ENCODE measurements around the gene ELP2. TPM values are rescaled to one million over a fixed set of nuclear protein-coding genes. Genes with fewer than 3 reads are reported as not detected.
"Not testable (repeated sequence)": the region's sequence is repeated elsewhere in the genome, so short reads cannot be mapped to it uniquely, and the experiment has no call there.

Gene ELP2
- total and polyA plus RNA-seq, 2 experiments from 2014 or later = 57.6 to 103 TPM

GRCh38 chr18:36114251-36114650, 15.4 kb upstream of the ELP2 start:
- Histone ChIP-seq H2AFZ (no peak overlapping the region), H3K4me1 (ENCODE audit: insufficient read depth) (no peaks in the 10 kb centered on the region), H3F3A (ENCODE audit: insufficient read depth) (no peaks in the 10 kb centered on the region), H3K4me2 (ENCODE audit: unreplicated experiment) (no peak overlapping the region), H3K9me3 (ENCODE audit: low read depth) (no peaks in the 10 kb centered on the region), H3K36me3 (ENCODE audit: low read depth) (peaks cover 47% of the 10 kb centered on the region), H4K20me1 (ENCODE audit: insufficient read depth) (no peaks in the 10 kb centered on the region), H3K9me2 (ENCODE audit: insufficient read depth) (no peaks in the 10 kb centered on the region), H3K4me3 (no peak overlapping the region), H3K27ac (no peak overlapping the region), H3K27me3 (replicated peaks; ENCODE audit: insufficient read depth) (no peaks in the 10 kb centered on the region), H3K79me2 (ENCODE audit: insufficient read depth) (no peaks in the 10 kb centered on the region), H3K9ac (no peak overlapping the region)
- DNase-seq = no peak
- no peak for TF ChIP-seq EZH2phosphoT487 (IDR thresholded peaks at IDR 0.05; ENCODE audit: insufficient read depth, low read depth)
- TF ChIP-seq EZH2 (IDR thresholded peaks at IDR 0.05; ENCODE audit: insufficient read depth, poor library complexity, severe bottlenecking) = no peak
- in situ Hi-C loops (cut with MboI) = no loop called here
- 83 to 86% methylated on average over 4 of the region's 4 CpGs for WGBS, 2 experiments (ENCODE audit: low coverage in 1 of 2, low lambda C conversion rate in 2 of 2, missing lambda C conversion rate in 2 of 2)

- in situ Hi-C loops (cut with MboI) = no loop called here
- no peaks in the 10 kb centered on the region for H3K4me1 ChIP-seq (ENCODE audit: insufficient read depth)
Measured at GRCh38 chr18:36114738-36115137, 15.0 kb upstream of the ELP2 start.

GRCh38 chr18:36116771-36117170, 12.9 kb upstream of the ELP2 start:
- H4K20me1 ChIP-seq (ENCODE audit: insufficient read depth); DNase-seq; H3K27me3 ChIP-seq (replicated peaks; ENCODE audit: insufficient read depth); H3K9me2 ChIP-seq (ENCODE audit: insufficient read depth); H3K9ac ChIP-seq; in situ Hi-C loops (cut with MboI); H3K4me1 ChIP-seq (ENCODE audit: insufficient read depth); H3F3A ChIP-seq (ENCODE audit: insufficient read depth); H3K4me2 ChIP-seq (ENCODE audit: unreplicated experiment); H3K9me3 ChIP-seq (ENCODE audit: low read depth); H3K79me2 ChIP-seq (ENCODE audit: insufficient read depth); H3K4me3 ChIP-seq; H3K27ac ChIP-seq; H2AFZ ChIP-seq: not testable (repeated sequence)
- H3K36me3 ChIP-seq (ENCODE audit: low read depth) = peaks cover 52% of the 10 kb centered on the region
- WGBS, 2 experiments (ENCODE audit: low coverage in 1 of 2, low lambda C conversion rate in 2 of 2, missing lambda C conversion rate in 2 of 2) = 97 to 98% methylated on average over 11 of the region's 11 CpGs

More at GRCh38 chr18:36114738-36115137, 15.0 kb upstream of the ELP2 start:
- Histone ChIP-seq H3F3A (ENCODE audit: insufficient read depth) (no peaks in the 10 kb centered on the region), H3K36me3 (ENCODE audit: low read depth) (peaks cover 44% of the 10 kb centered on the region), H3K27me3 (replicated peaks; ENCODE audit: insufficient read depth) (no peaks in the 10 kb centered on the region), H3K9ac (no peak overlapping the region), H3K4me2 (ENCODE audit: unreplicated experiment) (no peak overlapping the region), H3K79me2 (ENCODE audit: insufficient read depth) (no peaks in the 10 kb centered on the region), H4K20me1 (ENCODE audit: insufficient read depth) (no peaks in the 10 kb centered on the region), H3K9me3 (ENCODE audit: low read depth) (no peaks in the 10 kb centered on the region), H2AFZ (no peak overlapping the region), H3K4me3 (no peak overlapping the region), H3K9me2 (ENCODE audit: insufficient read depth) (no peaks in the 10 kb centered on the region), H3K27ac (no peak overlapping the region)
- 52 to 69% methylated on average over 1 of the region's 1 CpG for WGBS, 2 experiments (ENCODE audit: low coverage in 1 of 2, low lambda C conversion rate in 2 of 2, missing lambda C conversion rate in 2 of 2)
- no peak for TF ChIP-seq EZH2 (IDR thresholded peaks at IDR 0.05; ENCODE audit: insufficient read depth, poor library complexity, severe bottlenecking)
- no peak for TF ChIP-seq EZH2phosphoT487 (IDR thresholded peaks at IDR 0.05; ENCODE audit: insufficient read depth, low read depth)
- DNase-seq = no peak

- H3K27me3 ChIP-seq (replicated peaks; ENCODE audit: insufficient read depth) = no peaks in the 10 kb centered on the region
- WGBS, 2 experiments (ENCODE audit: low coverage in 1 of 2, low lambda C conversion rate in 2 of 2, missing lambda C conversion rate in 2 of 2) = 95 to 96% methylated on average over 3 of the region's 3 CpGs
- H3K9ac ChIP-seq = no peak overlapping the region
- no peaks in the 10 kb centered on the region for H3F3A ChIP-seq (ENCODE audit: insufficient read depth)
- no peak overlapping the region for H3K4me3 ChIP-seq
- no peaks in the 10 kb centered on the region for H3K9me3 ChIP-seq (ENCODE audit: low read depth)
- H3K4me2 ChIP-seq (ENCODE audit: unreplicated experiment) = no peak overlapping the region
- H4K20me1 ChIP-seq (ENCODE audit: insufficient read depth) = no peaks in the 10 kb centered on the region
- H3K27ac ChIP-seq = no peak overlapping the region
- no peak for TF ChIP-seq EZH2phosphoT487 (IDR thresholded peaks at IDR 0.05; ENCODE audit: insufficient read depth, low read depth)
- no peak for TF ChIP-seq EZH2 (IDR thresholded peaks at IDR 0.05; ENCODE audit: insufficient read depth, poor library complexity, severe bottlenecking)
- no peaks in the 10 kb centered on the region for H3K4me1 ChIP-seq (ENCODE audit: insufficient read depth)
- no peaks in the 10 kb centered on the region for H3K9me2 ChIP-seq (ENCODE audit: insufficient read depth)
- in situ Hi-C loops (cut with MboI) = no loop called here
- 0 out of 2 replicates have a peak, but pooled peaks cover 5% of the 10 kb centered on the region for H3K79me2 ChIP-seq (ENCODE audit: insufficient read depth)
- DNase-seq = no peak
- H2AFZ ChIP-seq = no peak overlapping the region
- peaks cover 48% of the 10 kb centered on the region for H3K36me3 ChIP-seq (ENCODE audit: low read depth)
Measured at GRCh38 chr18:36120297-36120696, 9.4 kb upstream of the ELP2 start.

GRCh38 chr18:36124841-36125240, 4.9 kb upstream of the ELP2 start:
- in situ Hi-C loops (cut with MboI) = no loop called here
- no peak overlapping the region for H2AFZ ChIP-seq

More at GRCh38 chr18:36124841-36125240, 4.9 kb upstream of the ELP2 start:
- H3K27ac ChIP-seq = no peak overlapping the region
- H3K9ac ChIP-seq = no peak overlapping the region
- H3K79me2 ChIP-seq (ENCODE audit: insufficient read depth) = peaks cover 44% of the 10 kb centered on the region
- no peak overlapping the region for H3K4me3 ChIP-seq
- H3K9me2 ChIP-seq (ENCODE audit: insufficient read depth) = no peaks in the 10 kb centered on the region
- H3K27me3 ChIP-seq (replicated peaks; ENCODE audit: insufficient read depth) = no peaks in the 10 kb centered on the region
- 89 to 91% methylated on average over 4 of the region's 4 CpGs for WGBS, 2 experiments (ENCODE audit: low coverage in 1 of 2, low lambda C conversion rate in 2 of 2, missing lambda C conversion rate in 2 of 2)
- peaks cover 6% of the 10 kb centered on the region for H3K4me1 ChIP-seq (ENCODE audit: insufficient read depth)
- DNase-seq = no peak
- no peak for TF ChIP-seq EZH2phosphoT487 (IDR thresholded peaks at IDR 0.05; ENCODE audit: insufficient read depth, low read depth)
- TF ChIP-seq EZH2 (IDR thresholded peaks at IDR 0.05; ENCODE audit: insufficient read depth, poor library complexity, severe bottlenecking) = no peak
- peaks cover 7% of the 10 kb centered on the region; the same call in 1 of the 2 replicates for H3F3A ChIP-seq (ENCODE audit: insufficient read depth)
- H3K36me3 ChIP-seq (ENCODE audit: low read depth) = peaks cover 37% of the 10 kb centered on the region
- H3K9me3 ChIP-seq (ENCODE audit: low read depth) = no peaks in the 10 kb centered on the region
- H4K20me1 ChIP-seq (ENCODE audit: insufficient read depth) = 0 out of 2 replicates have a peak, but pooled peaks cover 4% of the 10 kb centered on the region
- H3K4me2 ChIP-seq (ENCODE audit: unreplicated experiment) = no peak overlapping the region

All from GM23248 (cell line).